Measurements from ENCODE around the gene C17orf107.

DNA sequence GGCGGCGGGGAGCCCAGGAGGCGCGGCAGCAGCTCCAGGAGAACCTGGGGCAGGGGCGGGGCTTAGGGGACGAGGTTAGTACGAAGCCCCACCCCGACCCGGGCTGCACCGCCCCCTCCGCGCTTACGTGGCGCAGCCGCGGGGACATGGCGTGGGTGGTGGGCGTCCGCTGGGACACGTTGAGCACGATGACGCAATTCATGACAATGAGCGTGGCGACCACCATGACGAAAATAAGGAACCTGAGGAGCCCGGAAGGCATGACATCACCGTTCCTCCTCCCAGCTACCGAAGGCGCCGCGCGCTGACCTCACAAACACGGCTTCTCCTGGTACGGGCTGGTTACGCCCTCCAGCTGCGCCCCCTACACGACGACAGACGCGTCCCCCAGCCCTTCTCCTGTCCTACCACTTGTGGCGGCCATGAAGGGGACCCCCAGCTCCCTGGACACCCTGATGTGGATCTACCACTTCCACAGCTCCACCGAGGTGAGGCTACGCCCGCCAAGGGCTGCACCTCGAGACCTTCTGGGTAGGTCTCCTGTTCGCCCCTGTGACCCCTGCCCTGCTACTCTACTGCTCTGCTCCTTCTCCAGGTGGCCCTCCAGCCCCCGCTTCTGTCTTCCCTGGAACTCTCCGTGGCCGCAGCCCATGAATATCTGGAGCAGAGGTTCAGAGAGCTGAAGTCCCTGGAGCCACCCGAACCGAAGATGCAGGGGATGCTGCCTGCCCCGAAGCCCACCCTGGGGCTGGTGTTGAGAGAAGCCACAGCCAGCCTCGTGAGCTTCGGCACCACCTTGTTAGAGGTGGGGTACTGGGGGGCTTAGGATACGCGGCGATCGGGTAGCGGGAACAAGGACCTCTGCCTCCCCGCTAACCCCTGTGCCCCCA lies at the start of gene C17orf107:
- TF ChIP-seq, protein P1, sequence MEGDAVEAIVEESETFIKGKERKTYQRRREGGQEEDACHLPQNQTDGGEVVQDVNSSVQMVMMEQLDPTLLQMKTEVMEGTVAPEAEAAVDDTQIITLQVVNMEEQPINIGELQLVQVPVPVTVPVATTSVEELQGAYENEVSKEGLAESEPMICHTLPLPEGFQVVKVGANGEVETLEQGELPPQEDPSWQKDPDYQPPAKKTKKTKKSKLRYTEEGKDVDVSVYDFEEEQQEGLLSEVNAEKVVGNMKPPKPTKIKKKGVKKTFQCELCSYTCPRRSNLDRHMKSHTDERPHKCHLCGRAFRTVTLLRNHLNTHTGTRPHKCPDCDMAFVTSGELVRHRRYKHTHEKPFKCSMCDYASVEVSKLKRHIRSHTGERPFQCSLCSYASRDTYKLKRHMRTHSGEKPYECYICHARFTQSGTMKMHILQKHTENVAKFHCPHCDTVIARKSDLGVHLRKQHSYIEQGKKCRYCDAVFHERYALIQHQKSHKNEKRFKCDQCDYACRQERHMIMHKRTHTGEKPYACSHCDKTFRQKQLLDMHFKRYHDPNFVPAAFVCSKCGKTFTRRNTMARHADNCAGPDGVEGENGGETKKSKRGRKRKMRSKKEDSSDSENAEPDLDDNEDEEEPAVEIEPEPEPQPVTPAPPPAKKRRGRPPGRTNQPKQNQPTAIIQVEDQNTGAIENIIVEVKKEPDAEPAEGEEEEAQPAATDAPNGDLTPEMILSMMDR (IDR thresholded peaks at IDR 0.05) = no peak
- TF ChIP-seq POLR2A (IDR thresholded peaks at IDR 0.05) = no peak
